Liver (tissue), 9 donors: ENCODE measurements around the gene ZSWIM6. TPM values are rescaled to one million over a fixed set of nuclear protein-coding genes. Genes with fewer than 3 reads are reported as not detected.

Source experiments
- DNase-seq: peaks from one replicate; pipeline ENCODE4 v3.0.0-alpha.2; 2017; ENCODE audit warnings: low spot score
- H3K27ac ChIP-seq, 2 donors: one replicate each; pipeline ENCODE4 v1.7.0; 2013; ENCODE audit warnings: inconsistent platforms in 2 of 2, low read length in 2 of 2, control low read depth in 1 of 2, low read depth in 1 of 2, mild to moderate bottlenecking in 1 of 2
- H3K27me3 ChIP-seq, 4 donors: one replicate each; pipeline versions ENCODE4 v1.6.1 to v1.7.0; 2013; ENCODE audit warnings: low read length in 3 of 4, inconsistent platforms in 1 of 4, mild to moderate bottlenecking in 1 of 4, moderate library complexity in 1 of 4; ENCODE audit not compliant: control insufficient read depth in 4 of 4, insufficient read depth in 4 of 4
- H3K36me3 ChIP-seq, 4 donors: one replicate each; pipeline versions ENCODE4 v1.6.1 to v1.7.0; 2013; ENCODE audit warnings: low read length in 3 of 4, mild to moderate bottlenecking in 3 of 4, low read depth in 1 of 4, moderate library complexity in 1 of 4; ENCODE audit not compliant: control insufficient read depth in 4 of 4, insufficient read depth in 3 of 4
- H3K4me1 ChIP-seq, 4 donors: one replicate each; pipeline versions ENCODE4 v1.6.1 to v1.7.0; 2013; ENCODE audit warnings: low read length in 3 of 4, mild to moderate bottlenecking in 3 of 4, moderate library complexity in 1 of 4; ENCODE audit not compliant: control insufficient read depth in 4 of 4, insufficient read depth in 4 of 4
- H3K4me3 ChIP-seq, 3 donors: one replicate each; pipeline versions ENCODE4 v1.6.1 to v1.7.0; 2013; ENCODE audit warnings: low read length in 3 of 3, control low read depth in 1 of 3, low read depth in 1 of 3, mild to moderate bottlenecking in 1 of 3
- H3K9ac ChIP-seq, 2 donors: one replicate each; pipeline ENCODE4 v1.7.0; 2013; ENCODE audit warnings: low read length in 2 of 2, mild to moderate bottlenecking in 2 of 2, moderate library complexity in 2 of 2, control low read depth in 1 of 2, low read depth in 1 of 2
- H3K9me3 ChIP-seq, 4 donors: one replicate each; pipeline versions ENCODE4 v1.6.1 to v1.7.0; 2013; ENCODE audit warnings: low read length in 3 of 4; ENCODE audit not compliant: control insufficient read depth in 4 of 4
- ATF3 ChIP-seq: IDR thresholded peaks from 2 replicates; pipeline ENCODE4 v1.6.1; 2016; ENCODE audit warnings: antibody characterized with exemption
- CTCF ChIP-seq: fragments of 150-350 bp; IDR thresholded peaks from 2 replicates; pipeline ENCODE4 v1.5.1; 2017; ENCODE audit warnings: improper control_type of control experiment, low read depth, low read length; ENCODE audit not compliant: missing input control
- EGR1 ChIP-seq, 2 donors: IDR thresholded peaks; 2 replicates each; pipeline ENCODE4 v1.6.1; 2016 to 2018; ENCODE audit warnings: antibody characterized with exemption in 2 of 2, low read depth in 2 of 2
- FOXA1 ChIP-seq: IDR thresholded peaks from 2 replicates; pipeline ENCODE4 v1.6.1; 2016; ENCODE audit warnings: antibody characterized with exemption
- FOXA2 ChIP-seq: IDR thresholded peaks from 2 replicates; pipeline ENCODE4 v1.6.1; 2016; ENCODE audit warnings: antibody characterized with exemption
- GABPA ChIP-seq, 2 donors: IDR thresholded peaks in 1 of 2; conservative IDR thresholded peaks in 1 of 2; 2 replicates each; pipeline ENCODE4 v1.6.1; 2016; ENCODE audit warnings: antibody characterized with exemption in 2 of 2, mild to moderate bottlenecking in 1 of 2, moderate library complexity in 1 of 2
- HNF4A ChIP-seq, 2 donors: conservative IDR thresholded peaks; 2 replicates each; pipeline ENCODE4 v1.6.1; 2016; ENCODE audit warnings: antibody characterized with exemption in 2 of 2, mild to moderate bottlenecking in 2 of 2
- JUND ChIP-seq, 2 donors: IDR thresholded peaks; 2 replicates each; pipeline ENCODE4 v1.6.1; 2016; ENCODE audit warnings: antibody characterized with exemption in 2 of 2
- MAX ChIP-seq: IDR thresholded peaks from 2 replicates; pipeline ENCODE4 v1.6.1; 2016; ENCODE audit warnings: antibody characterized with exemption
- NR2F2 ChIP-seq: IDR thresholded peaks from 2 replicates; pipeline ENCODE4 v1.6.1; 2016; ENCODE audit warnings: antibody characterized with exemption
- RAD21 ChIP-seq, 2 donors: IDR thresholded peaks; 2 replicates each; pipeline ENCODE4 v1.6.1; 2016; ENCODE audit warnings: antibody characterized with exemption in 2 of 2, mild to moderate bottlenecking in 2 of 2
- REST ChIP-seq: IDR thresholded peaks from 2 replicates; pipeline ENCODE4 v1.6.1; 2016; ENCODE audit warnings: antibody characterized with exemption, mild to moderate bottlenecking
- RXRA ChIP-seq, 2 donors: IDR thresholded peaks; 2 replicates each; pipeline ENCODE4 v1.6.1; 2017 to 2018; ENCODE audit warnings: antibody characterized with exemption in 2 of 2, mild to moderate bottlenecking in 1 of 2
- SP1 ChIP-seq: IDR thresholded peaks from 2 replicates; pipeline ENCODE4 v1.6.1; 2018; ENCODE audit warnings: antibody characterized with exemption, mild to moderate bottlenecking
- TAF1 ChIP-seq: conservative IDR thresholded peaks from 2 replicates; pipeline ENCODE4 v1.6.1; 2016; ENCODE audit warnings: antibody characterized with exemption, mild to moderate bottlenecking
- YY1 ChIP-seq: IDR thresholded peaks from 2 replicates; pipeline ENCODE4 v1.6.1; 2016; ENCODE audit warnings: antibody characterized with exemption, mild to moderate bottlenecking
- ZBTB33 ChIP-seq: IDR thresholded peaks from 2 replicates; pipeline ENCODE4 v1.6.1; 2016; ENCODE audit warnings: antibody characterized with exemption
- WGBS: extraction: QIAGEN DNeasy Blood & Tissue Kit; methylation state at CpG from one replicate; pipeline ENCODE4 v1.1.7; 2013; 5-methylcytosine and 5-hydroxymethylcytosine counted together
- polyA plus RNA-seq, 2 donors: library from polyadenylated mRNA; stranded (reverse) in 1 of 2; unstranded in 1 of 2; fragments of 200-250 nt in 1 of 2; fragments of >200 nt in 1 of 2; fragmentation: Nextera tagmentation in 1 of 2; extraction: Ambion mirVana in 1 of 2; gene quantifications; one replicate each; pipeline versions ENCODE4 v1.2.1 to v1.2.3, GENCODE V29; 2013 to 2015
- total RNA-seq, 2 donors: library from RNA; depleted of rRNA; stranded (reverse); fragments of >200 nt; gene quantifications; one replicate each; pipeline ENCODE4 v1.2.3, GENCODE V29; 2014
- donor health status: healthy.
- donor health status: healthy.
- donor health status: healthy.
- donor health status: healthy.
- donor health status: healthy.

Gene ZSWIM6
- total and polyA plus RNA-seq, 4 donors: 1.3 to 5.2 (median 3.3) TPM

- Histone ChIP-seq H3K4me1 (no peaks in the 10 kb centered on the region), H3K36me3 (peaks cover 1 to 29% (median 21%) of the 10 kb centered on the region in 4 donors), H3K27me3 (no peaks in the 10 kb centered on the region), H3K4me3 (no peak overlapping the region), H3K27ac (no peak overlapping the region), H3K9ac (no peak overlapping the region), H3K9me3 (peaks cover 0 to 3% (median 0%) of the 10 kb centered on the region in 4 donors)
- WGBS: 96% methylated on average over 4 of the region's 4 CpGs
- DNase-seq: no peak
- TF ChIP-seq HNF4A (conservative IDR thresholded peaks at IDR 0.05): no peak
- TF ChIP-seq CTCF: no peak
- TF ChIP-seq YY1: no peak
- TF ChIP-seq EGR1 (IDR thresholded peaks at IDR 0.05; ENCODE audit: low read depth in 2 of 2): no peak
- TF ChIP-seq FOXA1: no peak
These were observed 200.9 kb downstream of the ZSWIM6 start for GRCh38 chr5:61532983-61533382.

- H3K4me1 ChIP-seq: no peaks in the 10 kb centered on the region
- peaks cover 0 to 3% (median 0%) of the 10 kb centered on the region in 4 donors for H3K9me3 ChIP-seq
- 89% methylated on average over 5 of the region's 5 CpGs for WGBS
- no peak overlapping the region for H3K9ac ChIP-seq
- H3K36me3 ChIP-seq: peaks cover 3 to 40% (median 28%) of the 10 kb centered on the region in 4 donors
- no peak overlapping the region for H3K27ac ChIP-seq
- DNase-seq: no peak
- H3K27me3 ChIP-seq: no peaks in the 10 kb centered on the region
- TF ChIP-seq MAX (no peak), GABPA (IDR thresholded peaks at IDR 0.05 in 1 of 2, conservative IDR thresholded peaks at IDR 0.05 in 1 of 2) (no peak), HNF4A (conservative IDR thresholded peaks at IDR 0.05) (no peak), ZBTB33 (no peak), RXRA (IDR thresholded peaks at IDR 0.05) (no peak), CTCF (no peak), FOXA1 (no peak), RAD21 (IDR thresholded peaks at IDR 0.05) (no peak), REST (no peak), SP1 (no peak), EGR1 (IDR thresholded peaks at IDR 0.05; ENCODE audit: low read depth in 2 of 2) (no peak), YY1 (no peak), NR2F2 (no peak), JUND (IDR thresholded peaks at IDR 0.05) (no peak), TAF1 (no peak), FOXA2 (no peak), ATF3 (no peak)
- H3K4me3 ChIP-seq: no peak overlapping the region
These were observed 202.6 kb downstream of the ZSWIM6 start for GRCh38 chr5:61534481-61535267.
